Measurements from ENCODE around the gene BDH1. TPM values are rescaled to one million over a fixed set of nuclear protein-coding genes. Genes with fewer than 3 reads are reported as not detected.
A peak's percentile ranks its signal among the peaks of the same experiment; 100 is the strongest.
"Not testable (repeated sequence)": the region's sequence is repeated elsewhere in the genome, so short reads cannot be mapped to it uniquely, and the experiment has no call there.

The BDH1 gene, protein sequence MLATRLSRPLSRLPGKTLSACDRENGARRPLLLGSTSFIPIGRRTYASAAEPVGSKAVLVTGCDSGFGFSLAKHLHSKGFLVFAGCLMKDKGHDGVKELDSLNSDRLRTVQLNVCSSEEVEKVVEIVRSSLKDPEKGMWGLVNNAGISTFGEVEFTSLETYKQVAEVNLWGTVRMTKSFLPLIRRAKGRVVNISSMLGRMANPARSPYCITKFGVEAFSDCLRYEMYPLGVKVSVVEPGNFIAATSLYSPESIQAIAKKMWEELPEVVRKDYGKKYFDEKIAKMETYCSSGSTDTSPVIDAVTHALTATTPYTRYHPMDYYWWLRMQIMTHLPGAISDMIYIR
- total RNA-seq, result 0.26 and 0.67 TPM in 2 replicates
- polyA plus RNA-seq (2012), result 0.78 TPM

DNA sequence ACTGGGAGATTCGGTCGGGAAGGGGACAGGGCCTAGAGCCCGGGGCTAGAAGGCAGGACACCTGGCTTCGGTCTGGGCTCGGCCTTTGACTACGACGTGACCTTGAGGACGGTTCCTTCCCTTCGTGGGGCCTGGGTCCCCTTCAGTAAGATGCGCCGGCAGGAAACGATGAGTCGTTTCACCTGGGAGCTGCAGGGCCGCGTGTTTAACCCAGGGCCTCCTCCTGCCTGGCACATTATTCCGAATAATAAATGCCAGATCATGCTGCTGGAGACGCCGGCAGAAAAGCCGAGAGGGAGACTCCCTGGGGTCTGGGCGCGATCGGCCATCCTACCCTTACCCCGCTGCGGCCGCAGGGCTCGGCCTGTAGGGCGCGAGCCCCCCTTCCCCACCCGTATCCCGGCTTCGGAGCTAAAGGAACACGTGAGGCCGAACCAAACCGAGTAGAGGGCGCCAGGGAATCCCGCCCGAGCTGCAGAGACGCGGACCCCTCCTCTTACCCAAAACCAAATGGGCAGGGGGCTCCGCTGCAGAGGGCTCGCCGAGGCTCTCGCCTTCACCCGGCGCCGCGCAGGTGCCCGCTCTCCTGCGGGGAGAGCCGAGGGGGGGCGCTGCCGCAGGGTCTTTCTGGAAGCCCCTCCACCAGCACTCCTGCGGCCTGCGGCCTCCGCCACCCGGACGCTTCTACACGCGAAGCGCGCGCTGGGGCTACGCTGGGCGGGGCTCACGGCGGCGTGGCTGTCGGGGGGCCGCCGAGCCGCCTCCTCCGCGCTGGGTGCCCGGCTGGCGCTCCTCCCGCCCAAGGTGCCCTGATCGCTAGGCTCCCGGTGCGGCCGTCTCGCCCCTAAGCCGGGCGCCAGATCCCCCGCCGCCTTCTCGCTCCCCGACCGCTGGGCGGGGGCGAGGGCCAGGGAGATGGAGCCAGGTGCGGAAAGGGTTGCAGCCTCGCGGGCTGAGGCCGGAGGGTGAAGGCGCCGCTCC, at the start of gene BDH1:
TSS of gene BDH1 (minus strand) at position 688 of the 981 bp plus-strand sequence. CDS start 9,525 bp downstream, outside the sequence.
- no peak for DNase-seq (ENCODE audit: low read depth)

DNA sequence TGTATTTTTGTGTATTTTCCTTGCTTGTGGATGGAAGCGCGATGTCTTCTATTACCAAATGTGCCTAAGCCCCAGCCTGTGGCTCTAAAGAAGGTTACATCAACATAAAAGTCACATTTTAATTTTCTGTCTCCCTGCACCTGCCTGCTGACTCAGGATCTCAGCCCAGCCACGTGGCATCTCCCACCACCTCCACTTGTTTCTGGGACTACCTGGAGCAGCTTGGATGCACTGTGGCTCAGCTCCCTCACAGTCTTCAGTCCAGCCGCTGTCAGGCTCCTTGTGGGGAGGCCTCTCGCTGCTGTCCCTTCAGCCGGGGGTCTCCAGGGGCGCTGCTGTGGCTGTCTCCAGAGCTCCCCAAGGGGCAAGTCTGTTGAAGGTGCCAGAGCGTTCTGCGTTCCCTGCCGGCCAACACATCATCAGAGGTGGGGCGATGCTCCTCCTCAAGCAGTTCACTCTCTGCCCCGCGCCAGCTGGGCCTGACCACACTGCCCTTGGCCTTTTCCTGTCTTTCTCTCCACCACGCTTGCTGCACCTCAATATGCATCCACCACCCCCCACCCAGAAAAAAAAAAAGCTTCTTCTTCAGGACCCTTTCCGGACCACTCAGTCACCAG, 47.7 kb upstream of the BDH1 start:
- DNase-seq (ENCODE audit: low read depth), result no peak

DNA sequence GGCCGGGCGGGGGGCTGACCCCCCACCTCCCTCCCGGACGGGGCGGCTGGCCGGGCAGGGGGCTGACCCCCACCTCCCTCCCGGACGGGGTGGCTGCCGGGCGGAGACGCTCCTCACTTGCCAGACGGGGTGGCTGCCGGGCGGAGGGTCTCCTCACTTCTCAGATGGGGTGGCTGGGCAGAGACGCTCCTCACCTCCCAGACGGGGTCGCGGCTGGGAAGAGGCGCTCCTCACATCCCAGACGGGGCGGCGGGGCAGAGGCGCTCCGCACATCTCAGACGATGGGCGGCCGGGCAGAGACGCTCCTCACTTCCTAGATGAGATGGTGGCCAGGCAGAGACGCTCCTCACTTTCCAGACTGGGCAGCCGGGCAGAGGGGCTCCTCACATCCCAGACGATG, 46.6 kb upstream of the BDH1 start:
- not testable (repeated sequence) for DNase-seq (ENCODE audit: low read depth)

DNA sequence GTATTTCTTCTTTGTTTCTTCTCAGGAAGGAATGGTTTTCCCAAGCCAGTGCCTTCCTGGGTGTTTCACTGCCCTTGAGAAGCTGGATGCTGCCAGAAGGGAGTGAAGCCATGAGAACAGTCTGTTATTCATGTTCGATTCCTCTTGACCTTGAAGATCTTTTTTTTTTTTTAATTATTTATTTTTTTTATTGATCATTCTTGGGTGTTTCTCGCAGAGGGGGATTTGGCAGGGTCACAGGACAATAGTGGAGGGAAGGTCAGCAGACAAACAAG, 45.7 kb upstream of the BDH1 start:
- not testable (repeated sequence) for DNase-seq (ENCODE audit: low read depth)

DNA sequence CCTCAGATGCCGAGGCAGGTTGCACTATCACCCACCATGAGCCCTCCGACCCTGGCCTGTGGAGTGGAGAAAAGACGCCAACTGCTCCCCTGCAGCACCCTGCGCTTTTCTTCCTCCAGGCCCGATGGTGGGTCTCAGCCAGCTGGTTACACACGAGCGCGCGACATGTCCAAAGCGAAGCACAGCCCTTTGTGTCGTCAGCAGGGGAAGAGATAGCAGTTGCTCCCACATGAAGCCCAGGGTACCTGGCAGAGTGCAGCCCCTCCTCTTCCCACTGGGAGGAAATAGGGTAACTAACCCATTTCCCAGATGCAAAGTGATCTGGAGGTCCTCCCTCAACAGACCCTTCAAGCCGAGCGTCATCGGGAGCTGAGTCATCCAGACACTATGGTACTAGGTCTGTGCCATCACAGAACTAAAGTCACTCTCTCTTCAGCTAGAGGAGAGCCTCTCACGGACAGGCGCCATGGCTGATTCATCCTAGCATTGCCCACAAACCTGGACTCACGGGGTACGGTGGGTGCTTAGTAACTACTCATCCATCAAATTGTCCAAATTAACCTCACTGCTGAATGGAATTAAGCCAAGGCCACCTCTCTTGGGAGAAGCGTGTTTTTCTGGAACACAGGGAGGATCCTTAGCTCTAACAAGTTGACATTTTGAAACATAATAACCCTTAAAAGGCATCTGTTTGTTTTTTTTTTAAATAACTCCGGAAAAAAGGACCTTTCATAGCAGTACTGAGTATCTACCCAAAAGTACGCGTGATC, 45.2 kb upstream of the BDH1 start:
- peak; percentile 9 for DNase-seq (ENCODE audit: low read depth)

DNA sequence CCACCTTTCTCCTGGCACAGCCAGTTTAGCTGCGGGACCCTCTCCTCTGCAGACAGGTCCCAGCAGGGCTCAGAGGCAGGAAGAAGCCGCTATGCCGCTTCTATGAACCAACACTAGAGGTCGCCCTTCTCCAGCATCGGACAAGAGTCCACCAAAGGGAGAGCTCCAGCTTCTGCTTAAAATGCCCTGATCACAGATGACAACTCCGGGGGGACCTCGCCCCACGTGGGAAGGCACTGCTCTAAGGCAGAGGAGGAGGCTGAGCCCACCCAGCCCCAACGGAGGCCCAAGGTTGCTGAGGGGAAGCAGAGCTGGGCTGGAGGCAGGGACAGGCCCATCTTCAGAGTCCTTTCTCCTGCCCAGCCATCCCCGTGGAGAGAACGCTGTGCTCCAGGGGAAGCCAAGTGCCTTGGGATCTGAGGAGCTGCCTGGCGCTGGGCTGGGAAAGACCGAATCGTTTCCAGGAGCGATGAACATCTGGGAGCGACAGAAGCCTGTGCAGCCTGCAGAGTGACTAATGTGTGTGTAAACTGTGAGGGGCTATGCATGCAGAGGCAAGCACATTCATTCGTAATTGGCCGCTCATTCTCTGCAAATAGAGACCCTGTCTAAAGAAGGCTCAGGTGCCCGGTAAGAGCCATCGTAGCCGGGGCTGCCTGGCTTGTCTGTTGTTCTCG, 43.5 kb upstream of the BDH1 start:
- peak; percentile 79 for DNase-seq (ENCODE audit: low read depth)

DNA sequence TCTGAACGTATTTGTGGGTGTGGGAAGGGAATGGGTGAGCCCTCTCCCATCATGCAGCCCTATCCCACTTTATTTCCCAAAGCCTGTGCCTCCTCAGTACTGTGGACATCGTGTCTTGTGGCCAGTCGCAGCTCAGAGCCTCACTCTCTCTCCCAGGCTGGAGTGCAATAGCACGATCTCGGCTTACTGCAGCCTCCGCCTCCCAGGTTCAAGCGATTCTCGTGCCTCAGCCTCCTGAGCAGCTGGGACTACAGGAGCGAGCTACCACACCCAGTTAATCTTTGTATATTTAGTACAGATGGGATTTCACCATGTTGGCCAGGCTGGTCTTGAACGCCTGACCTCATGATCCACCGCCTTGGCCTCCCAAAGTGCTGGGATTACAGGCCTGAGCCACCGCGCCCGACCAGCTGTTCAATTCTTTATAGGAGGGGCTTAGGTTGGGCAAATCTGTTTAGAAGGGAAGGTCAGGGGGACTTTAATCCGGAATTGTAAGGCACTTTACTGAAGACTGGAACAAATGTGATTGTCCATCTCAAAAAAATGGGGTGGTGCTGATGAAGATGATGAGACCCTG, 42.7 kb upstream of the BDH1 start:
- DNase-seq (ENCODE audit: low read depth), result peak; percentile 25

DNA sequence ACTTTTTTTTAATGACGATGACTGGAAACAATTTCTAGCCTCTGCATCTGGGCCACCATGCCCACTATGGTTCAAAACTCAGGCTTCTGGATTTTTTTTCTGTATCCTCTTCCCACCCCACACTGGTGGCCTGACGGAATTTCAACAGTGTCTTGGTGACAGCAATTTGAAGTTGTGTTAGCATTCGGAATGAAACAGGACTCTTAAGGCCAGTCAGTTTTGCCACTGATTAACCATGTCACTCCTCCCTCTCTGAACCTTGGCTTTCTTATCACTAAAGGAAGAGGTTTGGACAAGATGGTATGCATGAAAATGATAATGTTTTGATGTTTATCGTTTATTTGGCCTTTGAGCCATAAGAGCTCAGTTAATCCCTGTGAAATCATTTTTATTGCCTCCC, 41.6 kb upstream of the BDH1 start:
- DNase-seq (ENCODE audit: low read depth), result no peak

DNA sequence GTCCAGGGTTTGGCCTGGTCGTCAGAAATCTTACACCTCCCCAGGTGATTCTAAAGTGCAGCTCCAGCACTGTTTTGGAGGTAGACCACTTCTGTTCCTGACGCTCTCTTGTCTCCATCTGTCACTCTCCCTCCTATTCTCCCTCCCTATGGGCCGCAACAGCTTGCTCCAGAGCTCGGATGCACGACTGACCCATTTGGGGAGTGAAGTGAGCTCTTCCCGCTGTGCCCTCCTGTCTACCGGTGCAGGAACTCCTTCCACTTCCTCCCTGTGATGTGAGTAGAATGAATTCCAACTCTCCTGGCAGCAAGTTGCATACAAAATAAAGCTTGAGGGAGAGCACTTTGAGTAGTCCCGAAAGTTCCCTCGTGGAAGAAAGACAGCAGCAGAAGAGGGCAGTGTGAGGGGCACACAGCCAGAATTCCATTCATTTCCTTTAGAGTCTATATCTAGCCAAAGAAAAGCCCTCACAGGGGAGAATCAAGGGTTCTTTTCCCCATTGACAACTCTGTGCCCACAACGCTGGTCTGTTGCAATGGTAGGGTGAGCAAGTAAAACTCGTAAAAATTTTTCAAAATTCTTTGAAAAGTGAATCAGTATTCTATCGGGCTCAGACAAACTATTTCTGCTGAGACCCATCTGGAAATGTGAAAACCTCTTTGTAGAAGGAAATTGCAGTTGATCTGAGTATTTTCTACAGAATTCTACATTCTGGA, 39.9 kb upstream of the BDH1 start:
- DNase-seq (ENCODE audit: low read depth), result no peak

DNA sequence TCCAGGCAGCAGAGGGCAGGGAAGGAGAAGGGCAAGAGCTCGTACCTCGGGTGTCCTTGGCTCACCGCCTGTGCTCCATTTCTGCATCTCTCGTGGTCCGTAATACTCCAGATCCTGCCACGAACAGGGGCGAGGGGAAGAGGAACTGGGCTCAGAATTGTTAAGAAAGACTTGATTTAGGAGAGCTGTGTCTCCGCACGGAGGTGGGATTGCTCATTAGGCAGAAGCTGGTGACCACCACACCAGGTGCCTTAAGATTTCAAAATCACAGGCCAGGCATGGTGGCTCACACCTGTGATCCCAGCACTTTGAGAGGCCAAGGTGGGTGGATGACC, 37.2 kb upstream of the BDH1 start:
- DNase-seq (ENCODE audit: low read depth), result no peak

DNA sequence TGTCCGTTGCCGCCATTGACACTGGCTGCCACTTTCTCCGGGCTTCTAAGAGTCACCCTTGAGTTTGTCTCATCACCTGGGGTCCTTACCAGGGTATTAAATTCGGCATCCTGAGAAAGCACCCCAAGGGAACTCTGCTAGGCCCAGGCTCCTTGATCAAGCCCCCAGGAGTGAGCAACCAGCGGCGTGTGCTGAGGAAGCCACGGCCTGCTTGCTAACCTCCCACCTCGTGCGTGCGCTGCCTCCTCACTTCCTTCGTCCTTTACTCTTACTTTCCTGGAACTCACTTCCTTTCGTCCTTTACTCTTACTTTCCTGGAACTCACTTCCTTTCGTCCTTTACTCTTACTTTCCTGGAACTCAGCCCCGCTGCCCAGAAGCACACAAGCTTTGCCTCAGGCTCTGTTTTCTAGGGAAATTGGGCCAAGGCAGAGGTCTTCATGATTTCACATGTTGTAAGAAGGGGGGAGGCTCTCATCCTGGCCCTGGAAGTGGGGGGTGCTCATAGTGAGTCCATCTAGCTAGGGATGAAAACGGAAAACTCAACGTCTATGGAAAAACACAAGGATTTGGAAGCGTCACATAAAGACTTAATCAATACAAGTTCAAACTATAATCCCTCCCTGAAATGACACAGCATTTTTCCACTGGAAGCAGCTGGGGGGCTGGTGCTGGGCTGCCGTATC, 36.7 kb upstream of the BDH1 start:
- no peak for DNase-seq (ENCODE audit: low read depth)

DNA sequence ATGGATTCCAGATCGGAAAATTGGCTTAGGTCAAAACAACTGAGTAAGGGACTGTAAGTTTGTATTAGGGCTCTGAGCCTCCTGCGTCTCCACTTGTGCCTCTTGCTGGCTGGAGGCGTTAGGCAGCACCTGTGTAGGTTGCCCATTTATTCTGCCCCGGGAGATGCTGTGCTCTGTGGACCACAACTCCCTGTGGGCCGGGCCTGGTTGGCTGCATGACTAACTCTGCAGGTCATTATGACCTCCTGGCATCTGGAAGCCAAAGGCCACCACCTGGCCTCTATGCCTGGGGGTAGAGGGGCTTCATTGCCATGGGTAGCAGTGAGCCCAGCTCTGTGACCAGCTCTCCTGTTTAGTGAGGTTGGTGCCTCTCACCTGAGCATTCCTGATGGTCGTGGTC, 36.0 kb upstream of the BDH1 start:
- DNase-seq (ENCODE audit: low read depth), result no peak

DNA sequence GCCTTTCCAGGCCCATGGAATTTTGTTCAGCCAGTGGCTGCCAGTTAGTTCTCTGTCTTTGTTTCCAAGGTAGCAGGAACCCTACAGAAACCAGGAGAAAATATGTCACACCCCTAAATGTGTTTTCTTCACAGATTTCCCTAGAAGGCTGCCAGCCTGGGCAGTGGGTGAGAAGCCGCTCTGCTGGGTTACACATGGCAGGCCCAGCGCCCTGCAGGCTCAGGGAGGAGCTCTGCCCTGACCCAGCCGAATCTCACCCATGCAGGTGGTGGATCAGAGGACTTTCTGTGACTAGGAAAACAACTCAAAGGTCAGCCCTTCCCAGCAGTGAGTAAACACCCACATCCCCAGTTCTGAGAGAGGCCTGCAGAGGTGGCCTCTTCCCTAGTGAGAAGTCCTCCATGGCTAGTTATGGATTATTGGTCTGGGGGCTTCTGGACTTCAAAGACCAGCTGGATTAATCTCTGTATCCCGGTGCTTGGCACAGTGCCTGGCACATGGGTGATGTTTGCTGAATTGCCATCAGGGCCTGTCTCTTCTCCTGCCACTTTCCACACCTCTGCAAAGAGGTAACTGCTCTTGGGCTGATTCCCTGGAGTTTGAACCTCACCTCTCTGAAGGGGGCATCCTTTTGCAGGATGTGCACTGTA, 34.7 kb upstream of the BDH1 start:
- DNase-seq (ENCODE audit: low read depth), result no peak

DNA sequence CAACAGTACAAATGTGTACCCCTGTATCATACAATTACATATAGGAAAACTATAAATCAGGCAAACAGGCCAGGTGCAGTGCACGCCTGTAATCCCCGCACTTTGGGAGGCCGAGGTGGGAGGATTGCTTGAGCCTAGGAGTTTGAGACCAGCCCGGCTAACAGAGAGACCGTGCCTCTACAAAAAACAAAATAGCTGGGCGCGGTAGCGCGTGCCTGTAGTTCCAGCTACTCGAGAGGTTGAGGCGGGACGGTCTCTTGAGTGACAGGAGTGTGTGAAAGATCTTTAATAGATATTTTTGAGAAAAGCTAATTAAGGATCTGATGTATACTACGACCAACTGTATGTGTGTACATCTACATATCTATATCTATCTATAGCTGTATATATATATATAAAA, 33.8 kb upstream of the BDH1 start:
- DNase-seq (ENCODE audit: low read depth), result no peak

DNA sequence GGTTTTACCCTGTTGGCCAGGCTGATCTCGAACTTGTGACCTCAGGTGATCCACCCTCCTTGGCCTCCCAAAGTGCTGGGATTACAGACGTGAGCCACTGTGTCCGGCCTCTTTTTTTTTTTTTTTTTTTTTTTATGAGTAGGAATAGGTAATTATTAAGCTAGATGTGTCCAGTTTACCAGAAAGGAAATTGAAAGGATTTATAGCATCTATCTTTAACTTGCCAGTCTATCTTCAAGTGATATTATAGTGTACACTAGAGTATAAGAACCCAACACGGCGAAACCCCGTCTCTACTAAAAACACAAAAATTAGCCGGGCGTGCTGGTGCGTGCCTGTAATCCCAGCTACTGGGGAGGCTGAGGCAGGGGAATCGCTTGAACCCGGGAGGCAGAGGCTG, 31.0 kb upstream of the BDH1 start:
- DNase-seq (ENCODE audit: low read depth), result not testable (repeated sequence)

DNA sequence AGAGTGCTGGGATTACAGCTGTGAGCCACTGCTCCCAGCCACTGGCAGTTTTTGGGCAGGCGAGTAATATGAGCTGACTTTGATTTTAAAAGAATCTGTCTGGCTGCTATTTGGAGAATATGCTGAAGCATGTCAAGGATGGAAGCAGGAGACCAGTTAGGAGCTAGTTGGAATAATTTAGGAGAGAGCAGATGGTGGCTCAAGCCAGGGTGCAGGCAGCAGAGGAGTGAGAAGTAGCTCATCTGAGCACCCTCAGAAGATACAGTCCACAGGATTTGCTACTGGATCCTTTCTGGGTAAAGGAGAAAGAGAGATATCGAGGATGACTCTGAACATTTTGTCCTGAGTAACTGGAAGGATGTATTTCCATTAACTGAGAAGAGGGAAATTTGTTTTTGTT, 30.4 kb upstream of the BDH1 start:
- DNase-seq (ENCODE audit: low read depth), result peak; percentile 13

DNA sequence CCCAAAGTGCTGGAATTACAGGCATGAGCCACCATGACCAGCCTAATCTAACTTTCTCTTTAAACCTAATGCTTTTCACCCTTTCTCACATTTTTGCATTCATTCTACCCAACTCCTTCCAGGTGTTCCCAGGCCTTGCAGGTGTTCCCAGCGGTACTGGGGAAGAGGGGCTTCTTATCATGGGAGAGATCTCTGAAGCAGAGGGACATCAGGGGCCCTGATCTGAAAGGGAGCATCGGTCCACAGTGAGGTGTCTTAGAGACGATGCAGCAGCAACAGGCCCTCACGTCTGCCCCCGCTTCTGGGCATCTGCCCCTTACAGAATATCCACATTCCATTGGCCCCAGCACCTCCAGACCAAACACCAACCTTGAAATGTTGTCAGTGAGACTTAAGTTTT, 29.0 kb upstream of the BDH1 start:
- no peak for DNase-seq (ENCODE audit: low read depth)

DNA sequence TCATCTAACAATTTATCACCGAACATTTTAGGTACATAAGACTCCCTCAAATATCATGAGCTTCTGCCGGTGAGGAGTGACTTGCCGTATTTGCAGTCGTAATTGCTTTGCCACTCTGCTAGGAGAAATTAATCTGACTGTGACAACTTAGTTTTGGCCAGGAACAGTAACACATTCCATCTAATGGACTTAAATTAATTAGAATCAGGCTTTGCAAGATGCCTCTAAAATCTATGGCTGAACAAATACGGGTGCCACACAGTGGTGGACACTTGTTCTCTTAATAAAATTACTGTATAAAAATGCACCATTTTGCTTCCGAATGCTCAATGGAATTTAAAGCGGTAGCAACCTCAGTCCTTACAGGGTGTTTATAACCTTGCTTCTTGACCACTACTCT, 27.6 kb upstream of the BDH1 start:
- no peak for DNase-seq (ENCODE audit: low read depth)

DNA sequence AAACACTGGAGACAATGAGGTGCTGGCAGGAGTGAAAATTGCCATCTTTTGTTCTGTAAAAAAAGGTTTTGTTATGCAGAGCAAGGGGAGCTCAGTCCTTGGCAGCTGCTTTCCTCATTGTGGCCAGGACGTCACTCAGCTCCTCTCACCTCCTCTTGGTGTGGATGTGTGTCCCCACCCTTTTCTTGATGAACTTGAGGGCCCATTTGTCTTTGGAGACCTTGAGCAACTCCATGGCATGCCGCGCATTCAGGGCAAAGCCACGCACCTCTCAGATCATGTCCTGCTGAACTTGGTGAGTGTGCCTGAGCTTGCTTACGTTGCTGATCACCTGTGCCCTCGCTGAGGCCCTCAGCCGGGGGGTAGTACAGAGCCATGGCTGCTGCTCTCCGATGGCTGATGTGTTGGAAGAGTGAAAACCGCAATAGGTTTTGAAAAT, 24.5 kb upstream of the BDH1 start:
- DNase-seq (ENCODE audit: low read depth), result no peak

Data from myocyte (in vitro differentiated cells).